ENCODE data around the gene OR1L4.

The OR1L4 gene

GRCh38 chr9:122723690-122724089 is at the start of gene OR1L4:
Gene OR1L4 (plus strand): TSS chr9:122723990. CDS start chr9:122723990, 0 bp downstream.
- DNase-seq, result no peak

GRCh38 chr9:122684851-122685250 is 38.9 kb upstream of the OR1L4 start:
- no peak for DNase-seq

GRCh38 chr9:122695696-122696095 is 28.1 kb upstream of the OR1L4 start:
- DNase-seq, result no peak

DNA sequence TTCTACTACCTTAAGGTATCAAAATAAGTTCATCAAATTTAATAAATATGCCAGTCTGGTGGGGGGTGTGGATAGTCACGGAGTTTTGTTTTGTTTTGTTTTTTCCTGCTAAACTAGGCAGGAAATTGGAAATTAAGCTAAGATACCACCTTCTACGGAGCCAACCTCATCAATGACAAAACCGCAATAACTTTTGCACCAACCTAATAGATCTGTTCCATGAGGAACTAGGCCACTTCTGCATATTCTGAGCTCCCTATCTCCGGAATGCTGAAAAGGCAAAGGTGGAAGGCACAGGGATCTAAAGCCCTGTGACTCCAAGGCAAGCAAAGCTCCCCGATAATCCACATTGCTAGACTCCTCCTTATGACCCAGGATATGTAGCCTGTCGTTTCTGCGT is 5.8 kb upstream of the OR1L4 start:
- no peak for DNase-seq

DNA sequence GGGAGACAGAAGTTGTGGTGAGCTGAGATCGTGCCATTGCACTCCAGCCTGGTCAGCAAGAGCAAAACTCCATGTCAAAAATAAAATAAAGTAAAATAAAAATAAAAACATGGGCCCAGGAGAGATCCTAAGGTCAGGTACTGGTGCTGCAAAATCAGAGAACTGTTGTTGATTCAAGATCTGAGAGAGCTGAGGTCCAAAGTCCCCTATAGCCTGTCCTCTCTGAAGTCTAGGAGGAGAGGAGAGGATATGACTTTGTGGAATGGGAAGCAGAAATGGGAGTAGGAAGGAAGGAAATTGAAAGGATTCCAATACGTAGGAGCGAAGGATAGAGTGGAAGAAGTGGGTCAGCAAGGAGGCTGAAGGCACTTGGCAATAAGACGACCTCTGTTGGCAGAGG is 4.6 kb upstream of the OR1L4 start:
- no peak for DNase-seq

GRCh38 chr9:122742003-122742402 is 18.2 kb downstream of the OR1L4 start, which contains the start of gene OR1L6:
Gene OR1L6 (plus strand): TSS chr9:122742303. CDS start chr9:122749848, 7,545 bp downstream.
- DNase-seq, result no peak

GRCh38 chr9:122754825-122755224 is 31.0 kb downstream of the OR1L4 start:
- DNase-seq, result no peak

DNA sequence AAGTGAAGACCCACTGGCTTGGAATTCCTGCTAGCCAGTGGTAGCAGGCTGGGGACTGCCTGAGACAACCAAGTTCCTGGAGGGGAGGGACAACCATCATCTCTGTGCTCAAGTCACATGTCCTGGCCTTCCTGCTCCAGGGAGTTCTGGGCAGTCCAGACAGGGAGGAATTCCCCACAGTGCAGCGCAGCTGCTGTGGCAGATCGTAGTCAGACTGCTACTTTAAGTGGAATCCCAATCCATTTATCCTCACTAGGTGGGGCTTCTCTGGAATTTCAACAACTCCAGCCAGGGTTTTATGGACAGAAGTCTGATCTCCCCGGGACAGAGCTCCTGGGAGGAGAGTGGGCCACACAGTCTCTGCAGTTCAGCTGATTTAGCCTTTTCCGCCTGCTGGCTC is 44.0 kb downstream of the OR1L4 start:
- no peak for DNase-seq

All from NCI-H2107 (cell line).